KMS-11 (cell line): ENCODE results near the gene KIF18B.

Source experiments
- H2AFZ ChIP-seq: fragments of 200-600 bp; sonication (generic); 2 replicates; pipeline ENCODE4 v1.6.1; 2016; ENCODE audit warnings: antibody characterized with exemption, mixed run types, low read depth
- H3K27ac ChIP-seq: fragments of 200-600 bp; sonication (generic); 2 replicates; pipeline ENCODE4 v1.6.1; 2016; ENCODE audit warnings: mild to moderate bottlenecking, mixed run types
- H3K27me3 ChIP-seq: fragments of 200-600 bp; sonication (generic); 2 replicates; pipeline ENCODE4 v1.6.1; 2017; ENCODE audit warnings: mild to moderate bottlenecking, low read depth, mixed run types, moderate library complexity; ENCODE audit not compliant: insufficient read depth
- H3K36me3 ChIP-seq: fragments of 200-600 bp; sonication (generic); 2 replicates; pipeline ENCODE4 v1.6.1; 2017; ENCODE audit warnings: mild to moderate bottlenecking, mixed run types; ENCODE audit not compliant: insufficient read depth
- H3K4me1 ChIP-seq: fragments of 200-600 bp; sonication (generic); 2 replicates; pipeline ENCODE4 v1.6.1; 2016; ENCODE audit warnings: mild to moderate bottlenecking, low read depth, mixed run types; ENCODE audit not compliant: poor library complexity, severe bottlenecking
- H3K4me2 ChIP-seq: fragments of 200-600 bp; sonication (generic); 2 replicates; pipeline ENCODE4 v1.7.0; 2016; ENCODE audit warnings: mild to moderate bottlenecking, mixed run types
- H3K4me3 ChIP-seq: fragments of 200-600 bp; sonication (generic); IDR thresholded peaks from 2 replicates; pipeline ENCODE4 v1.6.1; 2017; ENCODE audit warnings: low read depth, low read length, mixed read lengths; ENCODE audit not compliant: insufficient read depth
- H3K79me2 ChIP-seq: fragments of 200-600 bp; sonication (generic); 2 replicates; pipeline ENCODE4 v1.6.1; 2016; ENCODE audit warnings: low read depth, mixed run types; ENCODE audit not compliant: insufficient read depth
- H3K9ac ChIP-seq: fragments of 200-600 bp; sonication (generic); 2 replicates; pipeline ENCODE4 v1.6.1; 2016; ENCODE audit warnings: mild to moderate bottlenecking, mixed run types
- H4K20me1 ChIP-seq: fragments of 200-600 bp; sonication (generic); 2 replicates; pipeline ENCODE4 v1.6.1; 2016; ENCODE audit warnings: mild to moderate bottlenecking, mixed run types; ENCODE audit not compliant: insufficient read depth
- TF ChIP-seq, protein P1 (sequence below): fragments of 200-600 bp; sonication (generic); conservative IDR thresholded peaks from 2 replicates; pipeline ENCODE4 v1.6.1; 2017; ENCODE audit warnings: low read depth, mild to moderate bottlenecking, antibody characterized with exemption, low read length, moderate library complexity, mixed read lengths

The KIF18B gene

DNA sequence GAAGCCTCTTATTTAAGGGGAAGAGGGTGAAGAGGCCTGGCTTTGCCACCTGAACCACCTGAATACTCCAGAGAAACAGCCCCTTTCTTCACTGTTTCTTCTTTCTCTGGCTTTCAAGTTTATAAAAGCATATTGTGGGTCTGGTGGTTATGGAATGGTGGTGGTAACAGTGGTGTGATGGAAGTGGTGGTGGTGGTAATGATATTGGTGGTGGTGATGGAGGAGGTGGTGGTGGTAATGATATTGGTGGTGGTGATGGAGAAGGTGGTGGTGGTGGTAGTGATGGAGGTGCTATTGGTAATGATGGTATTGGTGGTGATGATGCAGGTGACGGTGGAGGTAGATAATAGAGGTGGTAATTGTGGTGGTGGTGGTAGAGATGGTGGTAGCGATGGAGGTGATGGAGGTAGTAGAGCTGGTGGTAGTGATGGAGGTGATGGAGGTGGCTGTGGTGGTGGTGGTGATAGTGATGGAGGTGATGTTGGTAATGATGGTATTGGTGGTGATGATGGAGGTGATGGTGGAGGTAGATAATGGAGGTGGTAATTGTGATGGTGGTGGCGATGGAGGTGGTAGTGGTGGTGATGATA, 34.6 kb upstream of the KIF18B start:
- Histone ChIP-seq H3K4me1 (no peaks in the 10 kb centered on the region), H3K36me3 (no peaks in the 10 kb centered on the region), H3K27ac (no peak overlapping the region), H3K27me3 (peaks cover 66% of the 10 kb centered on the region), H3K4me2 (no peak overlapping the region), H3K4me3 (no peak overlapping the region), H3K79me2 (no peaks in the 10 kb centered on the region), H3K9ac (no peak overlapping the region), H2AFZ (no peak overlapping the region), H4K20me1 (no peaks in the 10 kb centered on the region)
- TF ChIP-seq, protein P1, sequence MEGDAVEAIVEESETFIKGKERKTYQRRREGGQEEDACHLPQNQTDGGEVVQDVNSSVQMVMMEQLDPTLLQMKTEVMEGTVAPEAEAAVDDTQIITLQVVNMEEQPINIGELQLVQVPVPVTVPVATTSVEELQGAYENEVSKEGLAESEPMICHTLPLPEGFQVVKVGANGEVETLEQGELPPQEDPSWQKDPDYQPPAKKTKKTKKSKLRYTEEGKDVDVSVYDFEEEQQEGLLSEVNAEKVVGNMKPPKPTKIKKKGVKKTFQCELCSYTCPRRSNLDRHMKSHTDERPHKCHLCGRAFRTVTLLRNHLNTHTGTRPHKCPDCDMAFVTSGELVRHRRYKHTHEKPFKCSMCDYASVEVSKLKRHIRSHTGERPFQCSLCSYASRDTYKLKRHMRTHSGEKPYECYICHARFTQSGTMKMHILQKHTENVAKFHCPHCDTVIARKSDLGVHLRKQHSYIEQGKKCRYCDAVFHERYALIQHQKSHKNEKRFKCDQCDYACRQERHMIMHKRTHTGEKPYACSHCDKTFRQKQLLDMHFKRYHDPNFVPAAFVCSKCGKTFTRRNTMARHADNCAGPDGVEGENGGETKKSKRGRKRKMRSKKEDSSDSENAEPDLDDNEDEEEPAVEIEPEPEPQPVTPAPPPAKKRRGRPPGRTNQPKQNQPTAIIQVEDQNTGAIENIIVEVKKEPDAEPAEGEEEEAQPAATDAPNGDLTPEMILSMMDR: no peak

DNA sequence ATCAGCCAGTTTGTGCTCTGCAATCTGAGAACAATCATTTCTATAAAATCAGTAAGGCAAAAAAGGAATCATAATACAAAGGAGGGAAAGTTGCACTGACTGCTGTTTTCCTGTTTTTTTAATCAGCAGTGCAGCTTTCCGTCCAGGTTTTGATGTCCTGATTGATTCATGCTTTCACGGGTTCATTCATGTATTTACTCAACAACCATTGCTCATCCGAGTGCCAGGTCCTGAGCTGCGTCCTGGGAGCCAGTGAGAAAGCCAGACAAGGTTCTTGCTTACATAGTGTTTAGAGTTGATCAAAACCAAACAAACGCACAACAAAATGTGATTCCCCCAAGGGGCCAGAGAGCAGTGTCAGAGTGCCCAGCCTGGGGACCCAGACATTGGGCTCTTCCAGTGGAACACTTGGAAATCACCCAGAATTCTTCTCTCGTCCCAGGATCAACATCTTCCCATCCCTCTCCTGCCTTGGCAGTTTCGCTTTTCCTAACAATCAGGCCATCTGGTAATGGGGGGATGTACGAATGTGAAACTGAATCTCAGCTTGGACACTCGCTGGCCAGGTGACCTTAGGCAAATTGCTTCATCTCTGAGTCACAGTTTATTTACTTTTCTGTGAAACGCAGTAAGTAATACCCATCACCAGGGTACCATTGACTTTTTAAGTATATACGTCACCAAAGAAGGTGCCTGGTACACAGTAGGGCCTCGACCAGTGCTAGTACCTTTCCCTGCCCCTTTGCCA, 33.8 kb upstream of the KIF18B start:
- Histone ChIP-seq H3K27ac (no peak overlapping the region), H2AFZ (no peak overlapping the region), H3K9ac (no peak overlapping the region), H3K4me2 (no peak overlapping the region), H4K20me1 (no peaks in the 10 kb centered on the region), H3K36me3 (no peaks in the 10 kb centered on the region), H3K4me3 (no peak overlapping the region), H3K4me1 (no peaks in the 10 kb centered on the region), H3K27me3 (peaks cover 66% of the 10 kb centered on the region), H3K79me2 (no peaks in the 10 kb centered on the region)
- TF ChIP-seq, protein P1: no peak

DNA sequence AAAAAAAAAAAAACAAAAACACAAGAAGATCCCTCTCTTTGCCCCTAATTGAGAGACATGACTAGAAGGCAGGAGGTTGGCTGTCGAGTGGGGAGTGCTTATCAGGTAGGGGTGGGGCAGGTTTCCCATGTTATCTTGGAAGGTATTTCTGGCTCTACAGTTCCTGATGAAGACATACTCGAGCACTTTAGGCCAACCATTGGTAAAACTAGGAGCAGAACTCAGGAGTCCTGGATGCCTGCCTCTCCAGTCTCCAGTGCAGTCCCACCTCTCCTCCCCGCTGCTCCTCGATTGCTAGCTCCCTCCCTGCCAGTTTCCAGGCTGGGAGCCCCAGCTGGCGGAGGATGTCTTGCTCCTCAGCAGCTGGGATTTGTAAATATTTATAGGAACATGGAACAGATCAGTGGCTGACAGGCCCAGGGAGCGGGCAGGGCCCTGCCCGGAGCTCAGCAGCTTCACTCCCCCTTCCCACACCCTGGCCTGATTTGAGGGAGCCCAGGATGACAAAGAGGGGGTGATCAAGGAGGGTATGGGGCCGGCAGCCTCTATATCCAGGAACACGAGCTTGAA, 31.9 kb upstream of the KIF18B start:
- Histone ChIP-seq H3K27me3 (peaks cover 73% of the 10 kb centered on the region), H3K4me3 (no peak overlapping the region), H3K36me3 (no peaks in the 10 kb centered on the region), H3K27ac (no peak overlapping the region), H3K9ac (no peak overlapping the region), H2AFZ (no peak overlapping the region), H3K4me2 (no peak overlapping the region), H3K4me1 (no peaks in the 10 kb centered on the region), H3K79me2 (no peaks in the 10 kb centered on the region), H4K20me1 (no peaks in the 10 kb centered on the region)
- TF ChIP-seq, protein P1: no peak

DNA sequence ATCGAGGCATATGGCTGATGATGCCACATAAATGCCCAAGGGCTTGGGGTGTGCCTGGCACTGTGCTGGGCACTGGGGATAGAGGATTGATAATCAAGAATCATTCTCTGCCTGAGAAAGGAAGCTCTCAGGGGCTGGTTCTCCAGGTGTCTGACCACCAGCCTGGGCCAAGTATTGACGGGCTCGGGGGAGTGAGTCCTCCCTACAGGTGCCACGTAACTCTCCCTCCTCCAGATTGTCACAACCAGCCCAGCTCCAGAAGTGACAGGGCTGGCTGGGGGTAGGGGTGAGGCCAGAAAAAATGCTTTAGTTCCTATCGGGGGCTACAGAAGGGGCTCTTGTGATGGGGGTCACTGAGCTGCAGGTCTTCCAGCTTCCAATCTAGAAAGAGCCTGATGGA, 31.2 kb upstream of the KIF18B start:
- no peak overlapping the region for H3K9ac ChIP-seq
- no peak overlapping the region for H3K4me2 ChIP-seq
- TF ChIP-seq, protein P1: no peak
- H3K4me1 ChIP-seq: no peaks in the 10 kb centered on the region
- no peaks in the 10 kb centered on the region for H3K79me2 ChIP-seq
- H3K4me3 ChIP-seq: no peak overlapping the region
- no peaks in the 10 kb centered on the region for H4K20me1 ChIP-seq
- peaks cover 77% of the 10 kb centered on the region for H3K27me3 ChIP-seq
- no peaks in the 10 kb centered on the region for H3K36me3 ChIP-seq
- H3K27ac ChIP-seq: no peak overlapping the region
- H2AFZ ChIP-seq: no peak overlapping the region
